K562 (cell line): ENCODE measurements around the gene SH3TC1. TPM values are rescaled to one million over a fixed set of nuclear protein-coding genes. Genes with fewer than 3 reads are reported as not detected.

Experiments used
- ATAC-seq: fragments of 200-7000 bp; cut with Tn5 transposase; 3 replicates; pipeline ENCODE4 v1.9.1; 2020; ENCODE audit warnings: moderate library complexity
- BruUV-seq: library from RNA; stranded (reverse); fragments of 400-500 nt; replicated peaks from 2 replicates; lab custom pipeline; 2021; lab: Mats Ljungman, UMichigan
- CTCF ChIA-PET: fragments of 300-600 bp; formaldehyde crosslinking; extraction: SDS; loops from one replicate; lab custom pipeline; 2021; ENCODE audit warnings: low intra/inter-chr PET ratio; lab: Yijun Ruan, JAX
- POLR2A ChIA-PET: fragments of 300-600, 350-650 bp; sonication (Branson Sonifier 250); formaldehyde crosslinking; extraction: SDS; loops from one replicate; lab custom pipeline; 2021; ENCODE audit warnings: antibody characterized with exemption, inconsistent platforms; lab: Yijun Ruan, JAX
- DNase-seq, 4 experiments: peaks; one replicate each; pipeline versions ENCODE4 v3.0.0 to v3.0.0-alpha.2; 2011 to 2018; ENCODE audit warnings: low spot score in 3 of 4, mixed read lengths in 3 of 4; ENCODE audit errors: extremely low read depth in 1 of 4
- FAIRE-seq: peaks from 2 replicates; lab custom pipeline; 2011; peaks lifted over from hg19 to GRCh38; lab: Jason Lieb, UNC
- H2AFZ ChIP-seq: 2 replicates; pipeline ENCODE4 v1.6.0; 2011; ENCODE audit warnings: low read depth, low read length, control low read depth, inconsistent platforms
- H3K27ac ChIP-seq: fragments of 200-600 bp; 3 replicates; pipeline ENCODE4 v1.8.0; 2011; ENCODE audit warnings: low read depth, mild to moderate bottlenecking, control low read depth, inconsistent platforms, low read length, moderate library complexity, mixed read lengths; ENCODE audit errors: extremely low read depth
- H3K27me3 ChIP-seq, 2 experiments: fragments of 300-600 bp in 1 of 2; 2 replicates in 1 of 2; 3 replicates in 1 of 2; pipeline versions ENCODE4 v1.6.0 to v1.8.0; 2011; ENCODE audit warnings: inconsistent platforms in 2 of 2, low read length in 2 of 2, mild to moderate bottlenecking in 1 of 2, mixed read lengths in 1 of 2, moderate library complexity in 1 of 2; ENCODE audit not compliant: control insufficient read depth in 2 of 2, insufficient read depth in 2 of 2
- H3K36me3 ChIP-seq: fragments of 300-600 bp; 3 replicates; pipeline ENCODE4 v1.8.0; 2011; ENCODE audit warnings: mild to moderate bottlenecking, low read length, inconsistent platforms; ENCODE audit not compliant: control insufficient read depth, insufficient read depth
- H3K4me1 ChIP-seq, 2 experiments: fragments of 200-600 bp in 1 of 2; replicated peaks in 1 of 2; 2 replicates in 1 of 2; 3 replicates in 1 of 2; pipeline versions ENCODE4 v1.5.1 to v1.8.0; 2011; ENCODE audit warnings: inconsistent platforms in 2 of 2, low read length in 2 of 2, mild to moderate bottlenecking in 1 of 2, mixed read lengths in 1 of 2, moderate library complexity in 1 of 2; ENCODE audit not compliant: control insufficient read depth in 2 of 2, insufficient read depth in 2 of 2
- H3K4me2 ChIP-seq: 2 replicates; pipeline ENCODE4 v1.6.1; 2011; ENCODE audit warnings: low read length, control low read depth, inconsistent platforms, mixed read lengths; ENCODE audit not compliant: insufficient read depth
- H3K4me3 ChIP-seq: fragments of 200-600 bp; sonication (generic), shearing (Covaris generic); 2 replicates; pipeline ENCODE4 v1.5.1; 2016; ENCODE audit warnings: control low read depth, inconsistent platforms
- H3K79me2 ChIP-seq: fragments of 200-600 bp; 3 replicates; pipeline ENCODE4 v1.8.0; 2011; ENCODE audit warnings: low read length, inconsistent platforms; ENCODE audit not compliant: control insufficient read depth, insufficient read depth
- H3K9ac ChIP-seq, 2 experiments: 2 replicates each; pipeline versions ENCODE4 v1.6.0 to v1.6.1; 2011; ENCODE audit warnings: low read depth in 2 of 2, low read length in 2 of 2, control low read depth in 1 of 2, inconsistent platforms in 1 of 2, mild to moderate bottlenecking in 1 of 2, mixed read lengths in 1 of 2; ENCODE audit not compliant: insufficient read depth in 1 of 2
- H3K9me1 ChIP-seq: one replicate; pipeline ENCODE4 v1.6.0; 2011; ENCODE audit warnings: inconsistent platforms, mild to moderate bottlenecking, low read length, moderate library complexity; ENCODE audit not compliant: control insufficient read depth, insufficient read depth
- H3K9me3 ChIP-seq: replicated peaks from 2 replicates; pipeline ENCODE4 v1.5.1; 2011; ENCODE audit warnings: low read depth, low read length, inconsistent platforms; ENCODE audit not compliant: control insufficient read depth, insufficient read depth
- H4K20me1 ChIP-seq: replicated peaks from 2 replicates; pipeline ENCODE4 v1.6.1; 2011; ENCODE audit warnings: low read length, inconsistent platforms, mixed read lengths; ENCODE audit not compliant: control insufficient read depth, insufficient read depth
- ARID2 ChIP-seq: fragments of 450-650 bp; IDR thresholded peaks from 2 replicates; pipeline ENCODE4 v1.6.1; 2017; ENCODE audit warnings: antibody characterized with exemption, mild to moderate bottlenecking
- CTCF ChIP-seq, 3 experiments: IDR thresholded peaks in 2 of 3; conservative IDR thresholded peaks in 1 of 3; 2 replicates each; pipeline ENCODE4 v1.5.1; 2011 to 2012; ENCODE audit warnings: low read length in 3 of 3, mild to moderate bottlenecking in 3 of 3, control low read depth in 2 of 3, improper control_type of control experiment in 1 of 3, inconsistent platforms in 1 of 3, low read depth in 1 of 3, mixed read lengths in 1 of 3, moderate library complexity in 1 of 3; ENCODE audit not compliant: insufficient read depth in 2 of 3
- ETS1 ChIP-seq: conservative IDR thresholded peaks from 2 replicates; pipeline ENCODE4 v1.6.1; 2011; ENCODE audit warnings: low read depth, mild to moderate bottlenecking, low read length; ENCODE audit not compliant: control insufficient read depth
- FOXA3 ChIP-seq, 2 experiments: fragments of 450-650 bp in 1 of 2; sonication (generic) in 1 of 2; formaldehyde crosslinking; IDR thresholded peaks in 1 of 2; conservative IDR thresholded peaks in 1 of 2; 2 replicates each; pipeline versions ENCODE4 v1.4.0 to v1.8.0; 2020 to 2022; ENCODE audit warnings: mild to moderate bottlenecking in 2 of 2, missing genetic modification reagents in 1 of 2
- GTF2E2 ChIP-seq: fragments of 200-800 bp; sonication (Bioruptor generic); IDR thresholded peaks from 2 replicates; pipeline ENCODE4 v1.6.1; 2016; ENCODE audit warnings: missing genetic modification characterization, missing compliant biosample characterization
- HNRNPLL ChIP-seq: fragments of 200-400 bp; formaldehyde crosslinking; IDR thresholded peaks from 2 replicates; pipeline ENCODE4 v1.6.1; 2017; ENCODE audit warnings: low read length, low read depth, mild to moderate bottlenecking; ENCODE audit not compliant: poor library complexity, severe bottlenecking
- HOMEZ ChIP-seq: fragments of 250-450 bp; sonication (Bioruptor Pico); IDR thresholded peaks from 2 replicates; pipeline ENCODE4 v1.4.0; 2020; ENCODE audit warnings: mild to moderate bottlenecking, moderate library complexity
- MAFK ChIP-seq: IDR thresholded peaks from 2 replicates; pipeline ENCODE4 v1.6.1; 2011; ENCODE audit warnings: low read length, improper control_type of control experiment
- MIER1 ChIP-seq: fragments of 450-650 bp; IDR thresholded peaks from 2 replicates; pipeline ENCODE4 v1.6.1; 2016; ENCODE audit warnings: antibody characterized with exemption, mild to moderate bottlenecking, low read depth
- ZNF449 ChIP-seq: fragments of 250-450 bp; sonication (Bioruptor Pico); IDR thresholded peaks from 2 replicates; pipeline ENCODE4 v1.8.0; 2022; ENCODE audit warnings: moderate library complexity, mild to moderate bottlenecking, inconsistent platforms
- ZNF76 ChIP-seq: fragments of 250-450 bp; sonication (Bioruptor Pico); IDR thresholded peaks from 2 replicates; pipeline ENCODE4 v1.4.0; 2020; ENCODE audit warnings: mild to moderate bottlenecking, moderate library complexity, borderline replicate concordance
- WGBS: fragments of 100-300 bp; shearing (Covaris generic); methylation state at CpG from one replicate; pipeline ENCODE4 v1.1.6; 2016; ENCODE audit warnings: low coverage, mixed read lengths; ENCODE audit not compliant: insufficient coverage; ENCODE audit errors: missing lambda C conversion rate; 5-methylcytosine and 5-hydroxymethylcytosine counted together
- in situ Hi-C: fragments of 300-500 bp; cut with MboI; formaldehyde crosslinking; loops from 4 replicates; pipeline ENCODE4 v1.15.0; 2018; ENCODE audit warnings: inconsistent platforms, mixed read lengths
- intact Hi-C: fragments of 100-400 bp; cut with micrococcal nuclease; formaldehyde crosslinking; loops from 2 replicates; pipeline ENCODE4 v1.14.2; 2022
- polyA plus RNA-seq, 8 experiments: library from polyadenylated mRNA; depleted of rRNA in 4 of 8; stranded (reverse) in 5 of 8; unstranded in 3 of 8; fragments of >200 nt; fragmentation: Nextera tagmentation in 2 of 8; fragmentation: Illumina TruSeq in 1 of 8; extraction: Ambion mirVana in 2 of 8; extraction: Trizol in 1 of 8; gene quantifications; 2 replicates each; pipeline versions ENCODE4 v1.2.1 to v1.2.3, GENCODE V29; 2011 to 2014; ENCODE audit warnings: inconsistent platforms in 1 of 8, missing spikeins in 1 of 8
- total RNA-seq, 7 experiments: library from RNA; depleted of rRNA in 6 of 7; stranded (reverse); fragments of >200 nt in 6 of 7; fragmentation: Illumina TruSeq in 2 of 7; extraction: Trizol in 2 of 7; gene quantifications; 2 replicates each; pipeline versions ENCODE4 v1.2.1 to v1.2.3, GENCODE V29; 2011 to 2021; ENCODE audit warnings: low replicate concordance in 1 of 7

Gene SH3TC1
- total and polyA plus RNA-seq, 9 of the 15 experiments (the other 6 are each of a cell fraction or from before 2014, with no cell fraction given) = 0.04 to 2.1 (median 0.48) TPM; not detected in 1

GRCh38 chr4:8242782-8243560 is 43.9 kb downstream of the SH3TC1 start:
- in situ Hi-C loops = loop anchor here (5.0 kb wide), 1 partner anchor 159 kb away; no protein-coding TSS in a partner anchor
- H3K27me3 ChIP-seq = peaks cover 0 to 49% of the 10 kb centered on the region in 2 experiments; a peak in 2 of 5 replicates
- H3K4me1 ChIP-seq = peaks cover 6 to 30% of the 10 kb centered on the region in 2 experiments; a peak in 3 of 5 replicates
- 26% methylated on average over 8 of the region's 10 CpGs for WGBS
- H4K20me1 ChIP-seq = peaks cover 4% of the 10 kb centered on the region; the same call in 1 of the 2 replicates
- H3K27ac ChIP-seq = no peak overlapping the region; the same call in 2 of the 3 replicates
- CTCF ChIA-PET = interaction anchor here (1.1 to 4.9 kb wide), 6 partner anchors 24 to 352 kb away, joined by 3 to 69 read pairs (median 5); no protein-coding TSS in a partner anchor
- BruUV-seq = no TSS peak
- POLR2A ChIA-PET = interaction anchor here (0.6 kb wide), 3 partner anchors 194 to 399 kb away, joined by 3 to 5 read pairs (median 3); partner anchors contain the start of gene CPZ
- no peak overlapping the region for H3K4me3 ChIP-seq
- H3K79me2 ChIP-seq = no peaks in the 10 kb centered on the region
- H3K9me3 ChIP-seq = no peaks in the 10 kb centered on the region
- ATAC-seq = no peak
- H3K9ac ChIP-seq = peak overlapping the region in 1 of 2 experiments; percentile 41; a peak in 1 of 4 replicates
- no peaks in the 10 kb centered on the region for H3K36me3 ChIP-seq
- intact Hi-C loops = loop anchor here (1.0 to 10.0 kb wide), 5 partner anchors 24 to 351 kb away; no protein-coding TSS in a partner anchor
- H3K4me2 ChIP-seq = no peak overlapping the region
- FAIRE-seq = peak; percentile 75
- no peaks in the 10 kb centered on the region for H3K9me1 ChIP-seq
- H2AFZ ChIP-seq = peak overlapping the region; percentile 51; the same call in 1 of the 2 replicates
- DNase-seq = peak in 1 of 4 experiments; percentile 48
- peak; percentile 47; the same call in 1 of the 2 replicates for TF ChIP-seq ZNF449
- no peak for TF ChIP-seq MIER1
- no peak for TF ChIP-seq MAFK
- TF ChIP-seq FOXA3 (CRISPR knock-in tag; conservative IDR thresholded peaks at IDR 0.05 in 1 of 2, IDR thresholded peaks at IDR 0.05 in 1 of 2) = no peak; a peak in 1 of 4 replicates
- TF ChIP-seq HOMEZ (CRISPR knock-in tag) = no peak
- no peak for TF ChIP-seq HNRNPLL
- TF ChIP-seq GTF2E2 (tag) = 0 out of 2 replicates have a peak, but pooled peaks have one; percentile 67
- TF ChIP-seq ETS1 = no peak
- TF ChIP-seq ZNF76 (CRISPR knock-in tag) = peak; percentile 55; the same call in 1 of the 2 replicates
- no peak for TF ChIP-seq CTCF (IDR thresholded peaks at IDR 0.05 in 2 of 3, conservative IDR thresholded peaks at IDR 0.05 in 1 of 3; ENCODE audit: insufficient read depth in 2 of 3, low read depth in 1 of 3, low read length in 3 of 3)
- no peak for TF ChIP-seq ARID2
